ENCODE measurements around the gene ATP8A2. TPM values are rescaled to one million over a fixed set of nuclear protein-coding genes. Genes with fewer than 3 reads are reported as not detected.

ATP8A2 gene
- total and polyA plus RNA-seq, 4 donors: 0.01 to 0.08 (median 0.05) TPM; not detected in 1

- H3K27me3 ChIP-seq (ENCODE audit: control insufficient read depth in 4 of 4, insufficient read depth in 4 of 4, low read length in 3 of 4): peaks cover 0 to 10% (median 7%) of the 10 kb centered on the region in 4 donors
- DNase-seq (ENCODE audit: low spot score): peak; percentile 36
- H3K36me3 ChIP-seq (ENCODE audit: control insufficient read depth in 4 of 4, insufficient read depth in 3 of 4, low read depth in 1 of 4, low read length in 3 of 4): no peaks in the 10 kb centered on the region
- TF ChIP-seq HNF4G (IDR thresholded peaks at IDR 0.05): no peak
- TF ChIP-seq JUND (IDR thresholded peaks at IDR 0.05): no peak
- no peak for TF ChIP-seq SP1 (IDR thresholded peaks at IDR 0.05)
- no peak for TF ChIP-seq CTCF (IDR thresholded peaks at IDR 0.05; ENCODE audit: low read depth, low read length, missing input control)
- no peak for TF ChIP-seq REST (IDR thresholded peaks at IDR 0.05)
- TF ChIP-seq TAF1 (conservative IDR thresholded peaks at IDR 0.05): no peak
- TF ChIP-seq NR2F2 (IDR thresholded peaks at IDR 0.05): no peak
- no peak overlapping the region for H3K9ac ChIP-seq (ENCODE audit: low read depth in 1 of 2, low read length in 2 of 2)
- H3K4me1 ChIP-seq (ENCODE audit: control insufficient read depth in 4 of 4, insufficient read depth in 4 of 4, low read length in 3 of 4): peaks cover 0 to 4% (median 0%) of the 10 kb centered on the region in 4 donors
- 6% methylated on average over 75 of the region's 75 CpGs for WGBS
- H3K9me3 ChIP-seq (ENCODE audit: control insufficient read depth in 4 of 4, low read length in 3 of 4): no peaks in the 10 kb centered on the region
- no peak overlapping the region for H3K27ac ChIP-seq (ENCODE audit: low read depth in 1 of 2, low read length in 2 of 2)
- H3K4me3 ChIP-seq (ENCODE audit: low read depth in 1 of 3, low read length in 3 of 3): no peak overlapping the region
Observed at GRCh38 chr13:25468325-25469168, 96.8 kb downstream of the ATP8A2 start.

GRCh38 chr13:25469169-25469525, 97.4 kb downstream of the ATP8A2 start:
- peaks cover 0 to 4% (median 0%) of the 10 kb centered on the region in 4 donors for H3K4me1 ChIP-seq (ENCODE audit: control insufficient read depth in 4 of 4, insufficient read depth in 4 of 4, low read length in 3 of 4)
- H3K9me3 ChIP-seq (ENCODE audit: control insufficient read depth in 4 of 4, low read length in 3 of 4): no peaks in the 10 kb centered on the region
- peaks cover 0 to 10% (median 7%) of the 10 kb centered on the region in 4 donors for H3K27me3 ChIP-seq (ENCODE audit: control insufficient read depth in 4 of 4, insufficient read depth in 4 of 4, low read length in 3 of 4)
- TF ChIP-seq SP1 (IDR thresholded peaks at IDR 0.05) (no peak), TAF1 (conservative IDR thresholded peaks at IDR 0.05) (no peak), EGR1 (IDR thresholded peaks at IDR 0.05; ENCODE audit: low read depth in 2 of 2) (no peak), NR2F2 (IDR thresholded peaks at IDR 0.05) (no peak), ATF3 (IDR thresholded peaks at IDR 0.05) (no peak), FOXA2 (IDR thresholded peaks at IDR 0.05) (no peak)
- H3K36me3 ChIP-seq (ENCODE audit: control insufficient read depth in 4 of 4, insufficient read depth in 3 of 4, low read depth in 1 of 4, low read length in 3 of 4): no peaks in the 10 kb centered on the region
- no peak for DNase-seq (ENCODE audit: low spot score)
- H3K9ac ChIP-seq (ENCODE audit: low read depth in 1 of 2, low read length in 2 of 2): no peak overlapping the region
- no peak overlapping the region for H3K4me3 ChIP-seq (ENCODE audit: low read depth in 1 of 3, low read length in 3 of 3)
- 11% methylated on average over 20 of the region's 20 CpGs for WGBS
- no peak overlapping the region for H3K27ac ChIP-seq (ENCODE audit: low read depth in 1 of 2, low read length in 2 of 2)

- 61% methylated on average over 2 of the region's 2 CpGs for WGBS
- Histone ChIP-seq H3K9me3 (ENCODE audit: control insufficient read depth in 4 of 4, low read length in 3 of 4) (no peaks in the 10 kb centered on the region), H3K27ac (ENCODE audit: low read depth in 1 of 2, low read length in 2 of 2) (no peak overlapping the region), H3K36me3 (ENCODE audit: control insufficient read depth in 4 of 4, insufficient read depth in 3 of 4, low read depth in 1 of 4, low read length in 3 of 4) (no peaks in the 10 kb centered on the region), H3K4me1 (ENCODE audit: control insufficient read depth in 4 of 4, insufficient read depth in 4 of 4, low read length in 3 of 4) (peaks cover 0 to under 1% (median 0%) of the 10 kb centered on the region in 4 donors), H3K9ac (ENCODE audit: low read depth in 1 of 2, low read length in 2 of 2) (no peak overlapping the region), H3K4me3 (ENCODE audit: low read depth in 1 of 3, low read length in 3 of 3) (no peak overlapping the region), H3K27me3 (ENCODE audit: control insufficient read depth in 4 of 4, insufficient read depth in 4 of 4, low read length in 3 of 4) (peaks cover 0 to 8% (median 6%) of the 10 kb centered on the region in 4 donors)
- no peak for DNase-seq (ENCODE audit: low spot score)
- TF ChIP-seq YY1 (IDR thresholded peaks at IDR 0.05): no peak
- TF ChIP-seq TAF1 (conservative IDR thresholded peaks at IDR 0.05): no peak
- no peak for TF ChIP-seq SP1 (IDR thresholded peaks at IDR 0.05)
- no peak for TF ChIP-seq EGR1 (IDR thresholded peaks at IDR 0.05; ENCODE audit: low read depth in 2 of 2)
- no peak for TF ChIP-seq MAX (IDR thresholded peaks at IDR 0.05)
- no peak for TF ChIP-seq NR2F2 (IDR thresholded peaks at IDR 0.05)
- TF ChIP-seq RAD21 (IDR thresholded peaks at IDR 0.05): no peak
Observed at GRCh38 chr13:25473864-25474263, 102.1 kb downstream of the ATP8A2 start.

All from liver (tissue), 9 donors.